ENCODE data around the gene UGT2A2. TPM values are rescaled to one million over a fixed set of nuclear protein-coding genes. Genes with fewer than 3 reads are reported as not detected.
"Not testable (repeated sequence)": the region's sequence is repeated elsewhere in the genome, so short reads cannot be mapped to it uniquely, and the experiment has no call there.

The UGT2A2 gene
- total RNA-seq = not detected

GRCh38 chr4:69639542-69639941 is at the start of gene UGT2A2:
Gene UGT2A2, minus strand, starts transcription at chr4:69639642. Its CDS starts 2 bp downstream, at chr4:69639640.
- Mint-ChIP-seq H3K4me3 (no peak within 1 kb of the TSS), H3K4me1 (no peaks in the 10 kb centered on the region), H3K27ac (no peak within 1 kb of the TSS), H3K36me3 (no peaks in the 10 kb centered on the region), H3K27me3 (peaks cover 3% of the 10 kb centered on the region), H3K9me3 (no peaks in the 10 kb centered on the region)
- POLR2A ChIA-PET = no interaction called here
- DNase-seq (no peak), ATAC-seq (ENCODE audit: low read depth) (no peak)

- no peaks in the 10 kb centered on the region for H3K9me3 Mint-ChIP-seq
- H3K4me3 Mint-ChIP-seq = no peak overlapping the region
- H3K27ac Mint-ChIP-seq = no peak overlapping the region
- peaks cover 1% of the 10 kb centered on the region for H3K27me3 Mint-ChIP-seq
- DNase-seq = no peak
- H3K4me1 Mint-ChIP-seq = no peaks in the 10 kb centered on the region
- POLR2A ChIA-PET = no interaction called here
- no peak for ATAC-seq (ENCODE audit: low read depth)
- H3K36me3 Mint-ChIP-seq = no peaks in the 10 kb centered on the region
Measured at GRCh38 chr4:69684804-69685203, 45.4 kb upstream of the UGT2A2 start.

GRCh38 chr4:69668680-69669079 is 29.2 kb upstream of the UGT2A2 start:
- H3K4me1 Mint-ChIP-seq = no peaks in the 10 kb centered on the region
- H3K4me3 Mint-ChIP-seq = no peak overlapping the region
- H3K27me3 Mint-ChIP-seq = peaks cover 6% of the 10 kb centered on the region
- ATAC-seq (ENCODE audit: low read depth) = no peak
- DNase-seq = no peak
- no peak overlapping the region for H3K27ac Mint-ChIP-seq
- POLR2A ChIA-PET = no interaction called here
- no peaks in the 10 kb centered on the region for H3K9me3 Mint-ChIP-seq
- H3K36me3 Mint-ChIP-seq = no peaks in the 10 kb centered on the region

DNA sequence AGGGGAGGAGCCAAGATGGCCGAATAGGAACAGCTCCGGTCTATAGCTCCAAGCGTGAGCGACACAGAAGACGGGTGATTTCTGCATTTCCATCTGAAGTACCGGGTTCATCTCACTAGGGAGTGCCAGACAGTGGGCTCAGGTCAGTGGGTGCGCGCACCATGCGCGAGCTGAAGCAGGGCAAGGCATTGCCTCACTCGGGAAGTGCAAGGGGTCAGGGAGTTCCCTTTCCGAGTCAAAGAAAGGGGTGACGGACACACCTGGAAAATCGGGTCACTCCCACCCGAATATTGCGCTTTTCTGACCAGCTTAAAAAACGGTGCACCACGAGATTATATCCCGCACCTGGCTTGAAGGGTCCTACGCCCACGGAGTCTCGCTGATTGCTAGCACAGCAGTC is 24.6 kb upstream of the UGT2A2 start:
- H3K27ac Mint-ChIP-seq; H3K27me3 Mint-ChIP-seq; H3K4me1 Mint-ChIP-seq; ATAC-seq (ENCODE audit: low read depth); POLR2A ChIA-PET; H3K36me3 Mint-ChIP-seq; H3K9me3 Mint-ChIP-seq; H3K4me3 Mint-ChIP-seq; DNase-seq: not testable (repeated sequence)

DNA sequence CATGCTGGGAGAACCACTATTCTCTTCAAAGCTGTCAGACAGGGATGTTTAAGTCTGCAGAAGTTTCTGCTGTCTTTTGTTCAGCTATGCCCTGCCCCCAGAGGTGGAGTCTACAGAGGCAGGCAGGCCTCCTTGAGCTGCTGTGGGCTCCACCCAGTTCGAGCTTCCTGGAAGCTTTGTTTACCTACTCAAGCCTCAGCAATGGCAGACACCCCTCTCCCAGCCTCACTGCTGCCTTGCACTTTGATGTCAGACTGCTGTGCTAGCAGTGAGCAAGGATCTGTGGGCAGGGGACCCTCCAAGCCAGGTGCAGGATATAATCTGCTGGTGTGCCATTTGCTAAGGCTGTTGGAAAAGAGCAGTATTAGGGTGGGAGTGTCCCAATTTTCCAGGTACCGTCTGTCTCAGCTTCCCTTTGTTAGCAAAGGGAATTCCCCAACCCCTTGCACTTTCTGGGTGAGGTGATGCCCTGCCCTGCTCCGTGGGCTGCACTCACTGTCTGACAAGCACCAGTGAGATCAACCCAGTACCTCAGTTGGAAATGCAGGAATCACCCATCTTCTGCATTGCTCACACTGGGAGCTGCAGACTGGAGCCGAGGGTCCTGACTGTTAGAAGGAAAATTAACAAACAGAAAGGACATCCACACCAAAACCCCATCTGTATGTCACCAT is 21.8 kb upstream of the UGT2A2 start:
- H3K27me3 Mint-ChIP-seq; H3K4me3 Mint-ChIP-seq; H3K27ac Mint-ChIP-seq; H3K9me3 Mint-ChIP-seq; H3K4me1 Mint-ChIP-seq; H3K36me3 Mint-ChIP-seq; POLR2A ChIA-PET; DNase-seq; ATAC-seq (ENCODE audit: low read depth): not testable (repeated sequence)

DNA sequence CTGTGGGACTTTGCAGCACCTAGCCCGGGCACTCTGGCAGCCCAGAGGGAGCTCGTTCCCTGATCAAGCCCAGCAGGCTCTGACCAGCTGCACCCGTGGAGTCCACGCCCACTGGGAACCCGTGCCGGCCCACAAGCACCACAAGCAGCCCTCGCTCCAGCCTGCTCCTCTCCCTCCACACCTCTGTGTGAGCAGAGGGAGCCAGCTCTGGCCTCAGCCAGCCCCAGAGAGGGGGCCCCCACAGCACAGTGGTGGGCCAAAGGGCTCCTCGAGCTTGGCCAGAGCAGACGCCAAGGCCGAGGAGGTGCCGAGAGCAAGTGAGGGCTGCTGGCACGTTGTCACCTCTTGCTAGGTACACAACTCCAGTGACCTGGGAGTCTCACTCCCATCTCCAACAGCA is 18.7 kb upstream of the UGT2A2 start:
- Mint-ChIP-seq H3K9me3 (no peaks in the 10 kb centered on the region), H3K36me3 (no peaks in the 10 kb centered on the region), H3K4me1 (no peaks in the 10 kb centered on the region), H3K27ac (no peak overlapping the region), H3K4me3 (no peak overlapping the region), H3K27me3 (no peaks in the 10 kb centered on the region)
- ATAC-seq (ENCODE audit: low read depth) (no peak), DNase-seq (no peak)
- POLR2A ChIA-PET = no interaction called here

- POLR2A ChIA-PET = no interaction called here
- Mint-ChIP-seq H3K4me1 (no peaks in the 10 kb centered on the region), H3K27me3 (no peaks in the 10 kb centered on the region), H3K36me3 (no peaks in the 10 kb centered on the region), H3K27ac (no peak overlapping the region), H3K4me3 (no peak overlapping the region), H3K9me3 (no peaks in the 10 kb centered on the region)
- ATAC-seq (ENCODE audit: low read depth) (no peak), DNase-seq (no peak)
Measured at GRCh38 chr4:69656653-69657158, 17.3 kb upstream of the UGT2A2 start.

DNA sequence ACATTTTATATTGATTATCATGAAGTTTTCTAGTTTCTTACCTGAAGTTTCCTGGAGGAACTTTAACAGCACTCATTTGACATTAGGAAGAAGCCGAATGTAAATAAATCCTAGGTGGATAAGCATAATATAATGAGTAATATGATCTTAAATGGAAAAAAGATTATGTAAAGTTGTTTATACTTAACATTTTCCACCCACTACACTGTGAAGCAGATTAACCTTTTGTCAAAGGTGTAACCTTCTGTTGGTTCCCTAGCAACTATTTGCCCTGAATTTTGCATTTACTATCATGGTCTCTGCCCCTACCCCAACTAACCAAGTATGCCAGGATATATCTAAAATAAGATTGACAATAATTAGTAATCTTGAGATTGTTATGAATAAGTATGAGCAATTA is 13.7 kb upstream of the UGT2A2 start, which contains the start of gene UGT2A1:
Gene UGT2A1 (minus strand): TSS at position 101 of the 400 bp plus-strand sequence. CDS start 5,603 bp downstream, outside the sequence.
- Mint-ChIP-seq H3K9me3 (no peaks in the 10 kb centered on the region), H3K27ac (no peak within 1 kb of the TSS), H3K36me3 (no peaks in the 10 kb centered on the region), H3K4me3 (no peak within 1 kb of the TSS), H3K4me1 (no peaks in the 10 kb centered on the region), H3K27me3 (peaks cover 2% of the 10 kb centered on the region)
- ATAC-seq (ENCODE audit: low read depth) (no peak), DNase-seq (no peak)
- POLR2A ChIA-PET = no interaction called here

DNA sequence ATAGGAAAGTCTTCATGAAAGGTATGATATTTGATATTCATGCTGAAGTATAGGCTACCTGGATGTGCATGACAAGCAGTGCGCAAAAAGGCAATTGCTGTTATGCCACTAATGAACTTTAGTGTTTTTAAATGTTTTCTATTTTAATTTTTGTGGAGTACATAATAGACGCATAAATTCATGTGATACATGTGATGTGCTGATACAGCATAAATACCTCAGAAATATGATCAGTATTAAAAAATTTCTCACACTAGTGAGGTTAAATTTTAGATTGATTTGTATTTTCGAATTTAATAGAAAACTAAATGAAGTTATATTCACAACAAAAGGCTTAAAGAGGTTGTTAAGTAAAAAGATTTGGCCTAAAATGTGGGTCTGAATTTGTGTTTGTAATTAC is 11.4 kb upstream of the UGT2A2 start:
- Mint-ChIP-seq H3K4me1 (no peaks in the 10 kb centered on the region), H3K9me3 (no peaks in the 10 kb centered on the region), H3K27me3 (peaks cover 2% of the 10 kb centered on the region), H3K4me3 (no peak overlapping the region), H3K27ac (no peak overlapping the region), H3K36me3 (no peaks in the 10 kb centered on the region)
- no peak for ATAC-seq (ENCODE audit: low read depth)
- DNase-seq = no peak
- POLR2A ChIA-PET = no interaction called here

DNA sequence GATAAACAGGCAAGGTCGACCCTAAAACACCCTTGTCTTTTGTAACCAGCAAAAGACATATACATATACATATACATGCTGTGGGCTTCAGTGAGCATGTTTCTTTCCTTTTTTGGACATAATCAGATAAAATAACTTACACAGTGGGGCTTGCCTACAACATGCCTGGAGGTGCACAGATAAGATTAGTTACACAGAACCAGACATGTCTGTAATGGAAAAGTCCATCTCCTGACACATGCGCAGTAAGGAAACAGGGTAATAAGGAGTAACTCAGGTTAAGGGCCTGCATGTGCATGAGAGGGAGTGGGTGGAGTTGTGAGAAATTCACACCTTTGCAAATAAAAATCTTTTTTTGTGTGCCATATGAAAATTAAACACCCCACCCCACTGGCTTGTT is 10.2 kb upstream of the UGT2A2 start:
- no peak overlapping the region for H3K27ac Mint-ChIP-seq
- DNase-seq = no peak

DNA sequence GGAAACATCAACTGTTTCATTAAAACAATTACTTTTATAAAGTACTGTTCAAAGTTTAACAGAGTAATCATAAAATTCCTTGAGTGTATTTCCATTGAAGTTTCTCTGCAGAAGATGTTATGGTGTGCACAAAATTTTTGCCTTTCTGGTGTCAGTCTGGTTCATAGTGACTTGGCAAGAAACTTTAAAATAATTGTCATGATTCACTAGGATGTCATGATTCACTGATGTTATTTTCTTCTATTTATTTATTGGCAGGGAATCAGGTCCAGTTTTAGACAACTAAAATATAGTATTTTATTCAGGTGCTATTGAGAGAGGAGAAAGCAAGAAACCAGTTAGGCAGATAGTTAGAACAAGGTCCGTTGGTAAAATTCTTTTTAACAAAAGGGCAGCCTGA is 9.8 kb upstream of the UGT2A2 start:
- Mint-ChIP-seq H3K36me3 (no peaks in the 10 kb centered on the region), H3K27me3 (peaks cover 2% of the 10 kb centered on the region), H3K4me1 (no peaks in the 10 kb centered on the region), H3K27ac (no peak overlapping the region), H3K4me3 (no peak overlapping the region), H3K9me3 (no peaks in the 10 kb centered on the region)
- no peak for DNase-seq
- POLR2A ChIA-PET = no interaction called here
- no peak for ATAC-seq (ENCODE audit: low read depth)

More for the DNA sequence above, 10.2 kb upstream of the UGT2A2 start:
- no peaks in the 10 kb centered on the region for H3K9me3 Mint-ChIP-seq
- no peak overlapping the region for H3K4me3 Mint-ChIP-seq
- ATAC-seq (ENCODE audit: low read depth) = no peak
- H3K27me3 Mint-ChIP-seq = peaks cover 2% of the 10 kb centered on the region
- H3K4me1 Mint-ChIP-seq = no peaks in the 10 kb centered on the region
- no peaks in the 10 kb centered on the region for H3K36me3 Mint-ChIP-seq
- POLR2A ChIA-PET = no interaction called here

GRCh38 chr4:69642961-69643360 is 3.5 kb upstream of the UGT2A2 start:
- Mint-ChIP-seq H3K27ac (no peak overlapping the region), H3K4me3 (no peak overlapping the region)

DNA sequence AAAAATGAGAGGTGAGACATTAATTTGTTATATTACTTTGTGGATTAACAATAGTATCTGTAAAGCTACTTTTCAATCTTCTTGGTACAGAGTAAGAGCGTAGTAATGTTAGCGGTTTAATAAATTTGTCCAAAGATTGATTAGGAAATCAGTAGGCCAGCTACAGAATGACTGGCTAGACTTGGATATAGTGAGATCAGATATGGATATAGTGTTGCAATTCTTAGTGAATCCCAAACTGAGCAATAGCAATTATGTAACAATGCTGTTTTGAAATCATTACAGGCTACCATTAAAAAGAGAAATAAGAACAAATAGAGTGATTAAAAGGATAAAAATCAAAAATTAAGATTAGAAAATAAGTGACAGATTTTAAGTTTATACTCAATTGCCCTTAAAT is 847 bp upstream of the UGT2A2 start:
- POLR2A ChIA-PET = no interaction called here
- Mint-ChIP-seq H3K27ac (no peak overlapping the region), H3K36me3 (no peaks in the 10 kb centered on the region), H3K27me3 (peaks cover 3% of the 10 kb centered on the region), H3K4me3 (no peak overlapping the region), H3K9me3 (no peaks in the 10 kb centered on the region), H3K4me1 (no peaks in the 10 kb centered on the region)
- no peak for DNase-seq
- no peak for ATAC-seq (ENCODE audit: low read depth)

More at GRCh38 chr4:69642961-69643360, 3.5 kb upstream of the UGT2A2 start:
- DNase-seq = no peak
- no peaks in the 10 kb centered on the region for H3K4me1 Mint-ChIP-seq
- no peaks in the 10 kb centered on the region for H3K36me3 Mint-ChIP-seq
- POLR2A ChIA-PET = no interaction called here
- ATAC-seq (ENCODE audit: low read depth) = no peak
- peaks cover 3% of the 10 kb centered on the region for H3K27me3 Mint-ChIP-seq
- H3K9me3 Mint-ChIP-seq = no peaks in the 10 kb centered on the region

DNA sequence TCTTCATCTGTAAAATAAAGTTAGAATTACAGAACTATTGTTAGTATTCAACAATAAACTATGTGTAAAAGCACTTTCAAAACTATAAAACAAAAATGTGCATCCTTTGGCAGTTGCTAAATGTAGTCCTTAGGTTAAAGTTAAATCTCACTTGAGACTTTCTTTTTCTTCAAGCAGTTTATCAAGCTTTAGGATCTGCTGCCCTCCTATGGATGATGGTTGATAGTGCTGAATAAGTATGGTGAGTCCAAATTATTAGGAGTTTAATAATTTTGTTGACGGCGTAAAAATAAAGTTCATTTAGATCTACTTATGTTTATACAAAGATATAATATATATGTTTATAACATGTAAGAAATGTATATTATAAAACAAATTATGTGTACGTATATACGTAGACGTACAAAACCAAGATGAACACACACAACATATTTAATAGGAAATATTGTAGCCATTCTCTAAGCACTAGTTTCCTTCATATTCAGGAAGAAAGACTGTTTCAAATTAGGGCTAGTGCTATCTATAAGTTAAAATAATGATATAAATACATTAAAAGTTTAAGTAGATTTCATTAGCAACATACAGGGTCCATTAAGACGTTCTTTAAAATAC is 22.3 kb downstream of the UGT2A2 start:
- ATAC-seq (ENCODE audit: low read depth) = no peak
- Mint-ChIP-seq H3K9me3 (peaks cover 2% of the 10 kb centered on the region), H3K4me1 (no peaks in the 10 kb centered on the region), H3K4me3 (no peak overlapping the region), H3K36me3 (no peaks in the 10 kb centered on the region), H3K27ac (no peak overlapping the region), H3K27me3 (no peaks in the 10 kb centered on the region)
- POLR2A ChIA-PET = no interaction called here
- DNase-seq = no peak

All from activated naive CD8-positive, alpha-beta T cell treated with anti-CD3 and anti-CD28 coated beads, Interleukin-2, amount 10 ng/mL, durations not matched to agents 7 days and 5 days (primary cell).